Islet of Langerhans (tissue), 1 donor: ENCODE results near the gene FUT8.

ENCODE experiments used
- FAIRE-seq: peaks from one replicate; lab custom pipeline; 2011; peaks lifted over from hg19 to GRCh38; lab: Jason Lieb, UNC

The FUT8 gene

GRCh38 chr14:65412032-65412846, at the start of gene FUT8:
FUT8 (plus strand) TSS chr14:65412730; CDS start chr14:65561564, 148,834 bp downstream.
- FAIRE-seq: no peak

DNA sequence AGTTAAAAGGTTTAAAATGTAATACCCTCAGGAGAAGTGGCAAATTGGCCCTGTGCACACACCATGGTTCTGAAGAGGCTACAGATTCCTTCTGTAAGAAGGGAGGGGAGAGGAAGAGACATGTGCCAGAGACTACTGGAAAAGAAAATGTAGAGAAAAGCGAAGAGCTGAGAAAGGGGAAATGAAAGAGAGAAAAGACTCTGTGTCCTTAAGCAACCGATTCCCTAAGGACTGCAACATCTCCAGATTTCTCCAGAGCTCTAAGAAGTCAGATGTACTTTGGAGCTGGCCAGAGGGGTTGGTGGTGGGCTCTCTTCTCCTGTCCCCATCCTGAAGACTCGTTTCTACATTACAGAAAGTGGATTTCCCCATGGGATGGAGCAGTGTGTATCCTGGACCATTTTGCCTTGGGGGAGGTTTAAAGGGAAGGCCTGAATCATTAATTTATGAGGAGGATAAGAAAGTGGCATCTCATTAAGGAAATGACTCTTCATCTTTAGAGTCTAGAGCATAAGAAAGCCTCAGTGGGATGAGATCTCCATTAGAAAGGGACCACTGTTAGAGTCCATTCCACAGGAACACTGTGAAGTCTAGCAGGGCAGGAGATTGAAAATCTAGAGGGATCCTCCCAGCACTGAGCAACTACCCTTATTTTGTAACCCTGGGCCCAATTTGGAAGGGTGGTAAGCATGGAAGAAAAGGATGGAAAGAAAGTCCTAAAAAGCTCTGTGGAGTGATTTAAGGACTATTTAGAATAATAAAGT, 45.5 kb upstream of the FUT8 start:
- FAIRE-seq: no peak

GRCh38 chr14:65369560-65369959, 43.0 kb upstream of the FUT8 start:
- FAIRE-seq: no peak

- FAIRE-seq: no peak
These were observed 41.7 kb upstream of the FUT8 start for GRCh38 chr14:65370801-65371248.

GRCh38 chr14:65371784-65372183, 40.7 kb upstream of the FUT8 start:
- no peak for FAIRE-seq

DNA sequence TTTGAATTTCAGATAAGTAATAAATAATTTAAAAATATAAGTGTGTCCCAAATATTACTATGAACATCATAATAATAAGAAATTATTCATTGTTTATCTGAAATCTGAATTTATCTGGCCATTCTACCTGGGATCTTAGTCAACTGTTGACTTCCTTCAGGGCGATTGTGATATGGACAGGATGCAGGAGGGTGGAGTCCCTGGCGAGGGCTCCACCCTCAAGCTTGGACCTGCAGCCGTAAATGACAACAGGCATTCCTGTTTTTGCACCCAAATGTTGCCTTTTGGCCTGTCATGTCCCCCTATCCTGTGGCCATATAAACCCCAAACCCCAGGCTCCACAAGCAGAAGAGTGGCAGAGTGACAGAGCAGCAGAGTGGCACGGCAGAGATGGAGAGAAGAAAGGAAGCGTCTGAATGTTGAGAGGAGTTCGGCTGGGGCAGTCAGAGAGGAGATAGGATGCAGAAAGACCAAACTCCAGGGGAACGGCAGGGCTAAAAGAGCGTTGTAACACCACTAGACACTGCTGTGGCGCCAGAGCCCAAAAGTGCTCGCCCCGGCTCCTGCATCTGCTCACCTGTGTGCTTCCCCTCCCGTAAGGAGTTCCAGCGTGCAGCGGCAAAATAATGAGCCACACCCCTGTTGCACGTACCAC, 39.4 kb upstream of the FUT8 start:
- FAIRE-seq: no peak

DNA sequence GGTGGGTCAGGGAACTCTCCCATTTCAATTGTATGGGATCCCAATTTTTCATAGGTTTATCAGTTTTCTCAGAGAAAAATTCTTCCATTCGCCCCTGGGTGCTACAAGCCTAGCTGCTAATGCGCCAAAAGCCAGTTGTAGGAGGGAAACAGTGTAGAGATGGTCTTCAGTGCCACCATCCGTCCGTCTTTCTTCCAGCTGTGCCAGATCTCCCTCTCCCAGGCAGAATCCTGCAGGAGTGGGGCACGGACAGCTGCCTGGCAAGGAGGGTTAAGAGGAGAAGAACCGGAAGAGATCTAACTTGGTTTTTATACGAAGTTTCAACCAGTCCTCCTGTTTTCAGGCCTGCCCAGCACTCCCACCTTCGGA, 38.9 kb upstream of the FUT8 start:
- no peak for FAIRE-seq

DNA sequence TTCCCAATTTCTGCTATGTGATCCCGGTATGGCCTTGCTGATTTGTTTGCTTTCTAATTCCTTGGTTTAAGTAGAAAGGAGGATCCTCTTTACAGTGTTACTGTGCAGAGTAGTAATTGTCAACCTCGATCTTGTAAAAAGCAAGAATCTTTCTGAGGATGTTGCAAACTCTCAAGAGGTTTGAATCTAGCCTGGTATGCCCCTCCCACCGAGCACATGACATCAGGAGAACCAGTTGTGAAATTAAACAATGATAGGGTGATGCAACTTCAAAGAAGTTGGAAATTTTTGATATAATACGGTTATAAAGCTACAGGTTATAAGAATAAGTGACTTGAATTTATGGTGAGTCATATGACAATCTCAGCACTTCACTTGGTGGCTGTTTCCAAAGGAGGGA, 35.0 kb upstream of the FUT8 start:
- no peak for FAIRE-seq

GRCh38 chr14:65382586-65382985, 29.9 kb upstream of the FUT8 start:
- no peak for FAIRE-seq

DNA sequence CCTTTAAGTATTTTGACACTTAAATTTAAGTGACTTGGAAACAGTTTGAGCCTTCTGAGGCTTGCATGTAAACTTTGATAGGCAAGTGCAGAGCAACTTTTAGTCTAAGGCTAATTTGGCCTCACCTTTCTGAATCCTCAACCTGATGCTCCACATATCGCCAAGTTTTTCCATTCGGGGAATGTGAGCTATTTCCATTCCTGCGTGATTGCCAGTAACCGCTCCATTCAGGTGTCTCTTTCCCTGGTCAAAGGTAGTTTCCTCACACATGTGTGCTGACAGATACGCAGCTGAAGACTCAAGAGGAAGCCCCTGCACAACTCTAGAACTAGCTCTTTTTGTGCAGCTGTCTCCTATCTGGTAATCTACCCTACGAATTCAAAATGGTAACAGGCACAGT, 25.4 kb upstream of the FUT8 start:
- no peak for FAIRE-seq

- no peak for FAIRE-seq
These were observed 24.9 kb upstream of the FUT8 start for GRCh38 chr14:65387628-65388027.

GRCh38 chr14:65392296-65392695, 20.2 kb upstream of the FUT8 start:
- no peak for FAIRE-seq

DNA sequence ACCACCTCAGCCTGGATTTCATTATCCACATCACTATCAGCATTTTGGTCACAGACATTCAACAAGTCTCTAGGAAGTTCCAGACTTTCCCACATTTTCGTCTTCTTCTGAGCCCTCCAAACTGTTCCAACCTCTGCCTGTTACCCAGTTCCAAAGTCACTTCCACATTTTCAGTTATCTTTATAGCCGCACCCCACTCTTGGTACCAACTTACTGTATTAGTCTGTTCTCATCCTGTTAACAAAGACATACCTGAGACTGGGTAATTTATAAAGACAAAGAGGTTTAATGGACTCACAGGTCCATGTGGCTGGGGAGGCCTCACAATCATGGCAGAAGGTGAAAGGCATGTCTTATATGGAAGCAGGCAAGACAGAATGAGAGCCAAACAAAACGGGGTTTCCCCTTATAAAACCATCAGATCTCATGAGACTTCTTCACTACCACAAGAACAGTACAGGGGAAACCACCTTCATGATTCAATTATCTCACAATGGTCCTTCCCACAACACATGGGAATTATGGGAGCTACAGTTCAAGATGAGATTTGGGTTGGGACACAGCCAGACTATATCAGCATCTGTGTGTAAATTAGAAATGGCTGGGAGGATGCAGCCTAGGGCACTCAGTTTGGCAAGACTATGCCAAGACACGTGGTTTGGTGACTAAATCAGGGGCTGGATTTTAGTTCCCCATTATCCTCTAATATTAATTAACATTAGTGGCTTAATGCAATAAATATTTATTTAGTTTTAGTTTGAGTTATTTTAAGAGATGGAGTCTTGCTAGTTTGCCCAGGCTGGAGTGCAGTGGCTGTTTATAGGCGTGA, 16.2 kb upstream of the FUT8 start:
- FAIRE-seq: no peak

GRCh38 chr14:65403231-65403630, 9.3 kb upstream of the FUT8 start:
- no peak for FAIRE-seq

DNA sequence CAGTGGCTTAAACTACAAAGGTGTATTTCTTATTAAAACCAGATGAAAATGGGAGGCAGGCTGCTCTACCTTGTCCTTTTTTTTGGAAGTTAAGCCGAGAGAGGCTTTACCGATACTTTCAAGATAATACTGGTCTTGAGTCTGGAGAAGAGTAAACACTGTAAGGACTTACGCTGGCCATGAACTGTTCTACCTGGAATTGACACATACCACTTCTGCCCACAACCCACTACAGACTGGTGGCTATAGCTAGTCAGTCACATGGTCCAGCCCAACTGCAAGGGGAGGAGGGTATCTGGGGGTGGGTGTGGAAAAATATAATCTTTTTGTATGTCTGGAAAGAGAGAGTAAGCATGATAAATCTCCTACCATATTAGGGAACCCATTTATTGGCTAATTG, 4.4 kb upstream of the FUT8 start:
- no peak for FAIRE-seq

DNA sequence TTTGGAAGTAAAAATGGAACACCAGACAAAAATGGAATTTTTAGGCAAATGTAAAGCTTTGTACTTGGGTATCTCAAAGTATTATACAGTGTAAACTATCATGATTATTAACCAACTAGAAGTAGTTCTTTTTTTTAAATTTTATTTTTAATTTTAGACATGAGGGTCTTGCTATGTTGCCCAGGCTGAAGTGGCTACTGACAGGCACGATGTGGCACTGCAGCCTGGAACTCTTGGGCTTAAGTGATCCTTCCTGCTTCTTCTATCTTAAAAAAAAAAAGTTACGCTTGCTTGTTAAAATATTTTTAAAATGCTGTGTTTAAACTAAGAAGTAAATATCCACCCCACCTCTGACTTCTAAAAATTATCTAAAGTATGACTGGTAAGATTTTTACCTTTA, 1.9 kb upstream of the FUT8 start:
- FAIRE-seq: no peak

DNA sequence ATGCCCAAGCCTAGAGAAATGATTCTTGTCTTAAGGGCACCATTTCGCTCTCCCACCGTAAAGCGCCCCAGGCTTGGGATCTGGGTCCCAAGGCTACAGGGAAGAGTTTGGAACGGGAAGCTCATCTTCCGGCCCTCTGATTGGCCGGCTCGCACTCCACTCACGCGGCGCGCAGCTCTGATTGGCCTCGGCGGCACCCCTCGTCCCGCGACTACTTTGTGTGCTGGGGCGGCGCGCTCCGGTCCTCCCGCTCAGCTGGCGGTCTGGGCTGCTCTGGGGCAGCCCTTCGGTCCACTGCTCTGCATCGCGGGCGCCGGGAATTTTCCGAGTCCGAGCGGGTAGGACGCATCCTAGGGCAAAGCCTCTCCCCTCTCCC, 886 bp upstream of the FUT8 start:
- no peak for FAIRE-seq

DNA sequence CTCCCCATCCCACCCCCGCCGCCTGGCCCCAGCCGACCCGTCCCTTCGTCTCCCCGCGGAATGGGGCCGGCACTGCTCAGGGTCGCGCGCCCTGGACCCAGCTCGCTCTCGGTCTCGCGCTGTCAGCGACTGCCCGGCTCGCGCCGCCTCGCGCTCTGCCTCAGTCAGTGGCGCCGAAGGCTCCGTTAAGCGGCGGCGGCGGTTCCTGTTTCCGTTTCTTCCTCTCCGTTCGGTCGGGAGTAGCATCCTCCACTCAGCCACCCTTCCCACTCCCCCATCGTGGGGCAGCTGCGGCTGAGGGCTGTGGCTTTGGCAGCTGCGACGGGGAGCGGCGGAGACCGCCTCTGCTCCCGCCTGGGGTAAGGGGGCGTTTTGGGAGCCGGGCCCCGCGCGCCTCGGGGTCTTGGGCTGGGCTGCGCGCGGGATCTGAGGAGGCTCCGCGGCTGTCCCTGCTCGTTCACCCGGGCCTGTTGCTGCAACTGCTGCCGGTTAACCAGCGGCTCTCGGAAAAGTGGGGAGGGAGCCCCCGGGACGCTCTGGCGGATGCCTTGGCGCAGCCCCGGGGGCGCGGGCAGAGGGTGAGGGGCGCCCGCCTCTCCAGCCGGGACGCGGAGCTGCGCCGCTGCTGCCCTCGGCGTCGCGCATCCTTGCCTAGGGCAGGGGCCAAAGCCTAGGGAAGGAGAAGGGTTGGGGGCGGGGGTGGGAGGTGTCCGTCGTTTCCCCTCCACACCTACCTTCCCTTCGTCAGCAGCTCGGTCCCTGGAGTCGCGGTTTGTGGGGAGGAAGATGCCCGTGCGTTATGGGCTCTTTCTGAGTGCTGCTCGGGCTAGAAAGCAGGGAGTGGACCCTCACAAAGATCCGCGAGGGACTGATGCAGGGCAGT, 567 bp downstream of the FUT8 start:
- no peak for FAIRE-seq

DNA sequence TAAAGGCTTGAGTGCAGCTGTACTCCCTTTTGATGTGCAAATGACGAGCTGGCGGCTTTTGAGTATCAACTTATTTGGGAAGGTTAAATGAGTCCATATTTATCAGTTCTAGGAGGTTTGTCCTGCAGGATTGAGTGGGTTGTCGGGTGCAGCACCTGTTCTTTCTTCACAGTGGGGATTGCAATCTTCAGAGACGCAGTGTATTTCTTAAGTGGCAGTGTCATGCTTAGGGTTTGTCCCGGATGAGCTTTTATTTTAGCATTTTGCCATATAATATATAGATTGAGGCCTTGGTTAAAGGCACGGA, 1.2 kb downstream of the FUT8 start:
- no peak for FAIRE-seq

DNA sequence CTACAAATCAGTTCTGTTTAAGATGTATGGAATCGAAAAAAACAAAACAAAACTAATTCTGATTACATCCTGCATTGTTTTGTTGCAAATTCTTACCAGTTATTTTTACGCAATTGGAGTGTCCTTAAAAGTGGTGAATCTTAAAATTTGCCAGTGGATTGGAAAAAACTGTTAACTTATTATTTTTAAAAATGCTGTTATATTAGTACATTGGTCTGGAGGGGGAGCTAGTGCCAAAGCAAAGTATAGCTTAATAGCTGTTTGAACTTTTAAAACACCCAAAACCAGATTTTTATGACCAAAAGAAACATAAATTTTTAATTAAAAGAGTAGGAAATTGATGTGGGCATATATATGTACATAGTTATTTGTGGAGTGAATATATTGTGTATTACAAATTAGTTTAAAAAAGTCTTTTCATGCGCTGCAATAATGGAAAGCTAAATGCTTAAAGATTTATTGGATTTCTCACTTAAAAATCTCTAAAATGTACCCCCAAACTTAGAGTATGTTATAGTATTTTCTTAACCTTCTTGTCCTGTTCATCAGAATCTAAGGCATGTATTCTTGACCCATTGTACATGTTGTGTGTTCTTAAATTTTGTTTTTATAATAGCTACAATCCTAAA, 2.5 kb downstream of the FUT8 start:
- peak; percentile 94 for FAIRE-seq

DNA sequence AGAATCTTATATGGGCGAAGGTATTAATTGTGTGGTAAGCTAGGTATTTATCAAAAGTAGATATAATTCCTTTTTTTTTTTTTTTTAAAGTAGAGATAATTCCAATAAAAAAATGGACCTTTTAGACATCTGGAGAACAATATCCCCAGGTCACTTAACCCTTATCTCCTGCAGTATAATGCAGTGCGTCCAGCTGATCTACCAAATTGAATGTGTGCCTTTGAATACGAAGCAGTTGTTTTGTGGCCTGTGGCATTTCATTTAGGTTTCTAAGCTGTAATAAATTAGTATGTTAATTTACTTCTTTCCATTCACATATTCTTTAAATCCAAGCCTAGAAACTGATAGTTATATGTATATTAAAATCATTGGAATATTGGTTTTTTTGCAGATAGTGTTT, 3.1 kb downstream of the FUT8 start:
- FAIRE-seq: no peak
